ENCODE data around the gene RNU6-9.

GRCh38 chr19:900302-901111, 7.2 kb downstream of the RNU6-9 start:
- TF ChIP-seq EZH2 (IDR thresholded peaks at IDR 0.05) (no peak), POLR2AphosphoS5 (IDR thresholded peaks at IDR 0.05; ENCODE audit: borderline replicate concordance, low read depth, low read length) (no peak), FOXP2 (optimal IDR thresholded peaks at IDR 0.05; ENCODE audit: control extremely low read depth, extremely low read length, insufficient read depth) (no peak)
